GM19351 (cell line): ENCODE measurements around the gene ASTE1.
"Not testable (repeated sequence)": the region's sequence is repeated elsewhere in the genome, so short reads cannot be mapped to it uniquely, and the experiment has no call there.

Experiments
- ATAC-seq: cut with Tn5 transposase; IDR thresholded peaks from one replicate; pipeline ENCODE4 v1.9.1; 2021; ENCODE audit warnings: mild to moderate bottlenecking, moderate library complexity; ENCODE audit not compliant: unreplicated experiment

ASTE1 gene, protein sequence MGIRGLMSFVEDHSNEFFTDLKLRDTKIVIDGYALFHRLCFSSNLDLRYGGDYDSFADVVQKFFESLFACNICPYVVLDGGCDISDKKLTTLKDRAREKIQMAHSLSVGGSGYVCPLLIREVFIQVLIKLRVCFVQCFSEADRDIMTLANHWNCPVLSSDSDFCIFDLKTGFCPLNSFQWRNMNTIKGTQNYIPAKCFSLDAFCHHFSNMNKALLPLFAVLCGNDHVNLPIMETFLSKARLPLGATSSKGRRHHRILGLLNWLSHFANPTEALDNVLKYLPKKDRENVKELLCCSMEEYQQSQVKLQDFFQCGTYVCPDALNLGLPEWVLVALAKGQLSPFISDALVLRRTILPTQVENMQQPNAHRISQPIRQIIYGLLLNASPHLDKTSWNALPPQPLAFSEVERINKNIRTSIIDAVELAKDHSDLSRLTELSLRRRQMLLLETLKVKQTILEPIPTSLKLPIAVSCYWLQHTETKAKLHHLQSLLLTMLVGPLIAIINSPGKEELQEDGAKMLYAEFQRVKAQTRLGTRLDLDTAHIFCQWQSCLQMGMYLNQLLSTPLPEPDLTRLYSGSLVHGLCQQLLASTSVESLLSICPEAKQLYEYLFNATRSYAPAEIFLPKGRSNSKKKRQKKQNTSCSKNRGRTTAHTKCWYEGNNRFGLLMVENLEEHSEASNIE

DNA sequence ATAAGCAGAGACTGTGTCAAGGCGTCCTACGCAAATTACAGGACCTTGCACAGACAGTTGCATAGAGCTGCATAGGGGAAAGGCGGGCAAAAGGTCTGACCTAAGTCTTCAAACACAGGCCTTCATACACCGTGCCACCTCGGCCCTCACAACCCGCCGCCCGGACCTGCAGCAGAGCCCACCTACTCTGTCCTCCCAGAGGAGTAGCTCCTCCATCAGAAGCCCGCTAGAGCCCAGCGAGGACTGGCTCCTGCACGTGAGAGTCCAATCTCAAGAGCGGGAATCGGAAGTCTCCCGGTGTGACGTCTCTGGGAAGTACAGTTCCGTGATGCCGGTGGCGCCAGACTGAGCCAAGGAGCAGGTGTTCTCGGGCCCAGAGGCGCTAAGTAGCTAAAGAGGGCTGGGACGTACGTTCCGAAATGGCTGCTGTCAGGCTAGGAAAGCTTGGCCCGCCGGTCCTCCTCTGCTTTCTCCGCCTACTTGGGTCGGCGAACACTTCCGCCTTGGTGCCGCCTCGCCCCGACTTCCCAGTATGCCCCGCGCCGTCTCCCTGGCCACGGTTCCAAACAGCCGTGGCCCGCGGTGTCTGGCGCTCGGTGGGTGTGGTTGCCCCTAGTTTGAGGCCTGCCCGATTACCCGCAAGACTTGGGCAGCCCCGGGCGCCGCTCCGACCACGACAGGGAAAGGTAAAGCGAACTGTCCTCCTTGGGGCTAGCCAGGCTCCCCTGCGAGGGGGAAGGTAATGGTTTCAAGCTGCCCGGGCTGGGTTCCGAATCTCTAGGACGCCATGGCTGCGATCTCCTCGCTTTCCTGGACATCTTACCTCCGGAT lies at the start of gene ASTE1, which contains the start of gene NEK11:
TSS of gene ASTE1 (minus strand) at position 505 of the 831 bp plus-strand sequence. CDS start 1,519 bp downstream, outside the sequence.
TSS of gene NEK11 (plus strand) at position 557 of the 831 bp plus-strand sequence. CDS start 2,832 bp downstream, outside the sequence.
- peak; percentile 98 for ATAC-seq

DNA sequence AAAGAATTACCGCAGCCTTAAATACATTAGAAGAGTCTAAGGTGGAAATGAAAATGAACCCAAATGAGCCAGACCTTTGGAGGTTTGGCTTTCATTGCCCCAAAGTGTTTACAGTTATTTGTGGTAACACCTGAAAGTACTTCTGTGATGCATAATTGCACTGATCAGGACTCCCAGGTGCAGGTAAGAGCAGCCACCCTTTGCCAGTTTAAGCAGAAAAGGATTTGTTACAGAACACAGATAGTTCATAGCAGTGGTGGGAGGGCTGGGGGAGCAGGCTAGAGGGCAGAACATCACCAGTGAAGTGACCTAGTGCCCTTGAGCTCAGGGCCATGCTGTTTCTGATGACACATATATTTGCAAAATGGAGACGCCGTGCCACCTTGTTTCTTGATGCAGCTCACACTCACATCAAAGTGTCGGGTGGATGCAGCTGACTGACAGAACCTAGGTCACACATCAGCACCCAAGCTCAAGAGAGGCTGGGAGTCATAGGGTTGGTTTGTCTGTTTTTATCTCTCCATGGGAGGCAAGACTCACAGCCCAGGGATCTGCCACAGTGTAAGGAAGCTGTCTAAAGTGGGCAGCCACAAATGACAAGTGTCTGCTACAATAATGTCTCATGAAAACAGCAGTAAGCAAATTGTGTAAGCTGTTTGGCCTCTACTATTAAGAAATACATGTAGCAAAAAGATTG lies 49.2 kb upstream of the ASTE1 start:
- peak; percentile 71 for ATAC-seq

DNA sequence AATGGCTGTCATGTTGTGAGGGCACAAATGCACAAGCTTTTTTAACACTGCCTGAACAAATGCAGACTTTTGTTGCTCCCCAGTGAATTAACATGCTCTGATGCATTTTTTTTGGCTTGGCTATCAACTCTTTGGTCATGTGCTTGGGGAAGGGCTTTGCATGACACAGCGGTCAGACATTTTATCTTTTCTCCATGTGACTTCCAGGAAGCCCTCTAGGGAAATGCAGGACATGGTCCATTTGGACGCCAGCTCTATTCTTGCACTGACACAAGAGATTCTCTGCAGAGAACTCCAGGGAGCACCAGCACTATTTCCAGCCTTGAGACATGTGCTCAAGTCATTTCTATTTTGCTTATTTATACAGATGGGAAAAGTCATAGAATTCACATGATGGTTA lies 46.2 kb upstream of the ASTE1 start:
- ATAC-seq, result no peak

DNA sequence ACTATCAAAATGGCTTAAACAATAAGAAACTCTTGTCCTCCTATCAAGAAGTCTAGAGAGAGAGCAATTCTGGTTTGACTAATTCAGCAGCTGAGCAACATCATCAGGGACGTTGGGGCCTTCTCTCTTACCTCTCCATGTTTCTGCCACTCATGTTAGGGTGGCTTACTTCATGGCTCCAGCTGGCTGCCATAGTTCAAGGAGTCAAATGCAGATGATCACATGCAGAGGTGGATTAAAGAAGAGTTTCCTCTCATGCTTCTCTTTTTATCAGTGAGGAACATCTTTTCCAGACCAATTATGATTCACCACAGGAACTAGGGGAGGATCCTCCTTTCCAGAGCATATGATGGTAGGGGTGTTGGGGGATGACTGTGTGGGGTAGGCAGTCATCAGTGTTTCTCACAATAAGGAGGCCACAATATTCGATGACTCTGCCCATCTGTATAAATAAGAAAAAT lies 45.5 kb upstream of the ASTE1 start:
- ATAC-seq, result no peak

DNA sequence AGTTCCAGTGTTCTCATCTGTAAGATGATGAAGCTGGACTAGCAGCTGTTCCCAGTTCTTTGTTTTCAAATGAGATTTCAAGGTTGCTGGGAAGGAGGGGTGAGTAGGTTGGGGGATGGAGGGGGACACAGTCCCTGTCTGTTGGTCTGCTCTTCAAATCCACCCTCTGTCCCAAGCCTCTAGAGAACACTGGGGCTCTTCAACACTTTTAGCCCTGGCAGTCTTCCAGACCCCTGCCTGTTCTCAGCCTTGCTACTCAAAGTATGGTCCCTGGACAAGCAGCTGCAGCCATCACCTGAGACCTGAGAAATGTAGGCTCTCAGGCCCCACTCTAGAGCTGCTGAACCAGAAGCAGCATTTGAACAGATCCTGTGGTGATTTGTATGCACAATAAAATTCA lies 41.4 kb upstream of the ASTE1 start:
- ATAC-seq, result no peak

DNA sequence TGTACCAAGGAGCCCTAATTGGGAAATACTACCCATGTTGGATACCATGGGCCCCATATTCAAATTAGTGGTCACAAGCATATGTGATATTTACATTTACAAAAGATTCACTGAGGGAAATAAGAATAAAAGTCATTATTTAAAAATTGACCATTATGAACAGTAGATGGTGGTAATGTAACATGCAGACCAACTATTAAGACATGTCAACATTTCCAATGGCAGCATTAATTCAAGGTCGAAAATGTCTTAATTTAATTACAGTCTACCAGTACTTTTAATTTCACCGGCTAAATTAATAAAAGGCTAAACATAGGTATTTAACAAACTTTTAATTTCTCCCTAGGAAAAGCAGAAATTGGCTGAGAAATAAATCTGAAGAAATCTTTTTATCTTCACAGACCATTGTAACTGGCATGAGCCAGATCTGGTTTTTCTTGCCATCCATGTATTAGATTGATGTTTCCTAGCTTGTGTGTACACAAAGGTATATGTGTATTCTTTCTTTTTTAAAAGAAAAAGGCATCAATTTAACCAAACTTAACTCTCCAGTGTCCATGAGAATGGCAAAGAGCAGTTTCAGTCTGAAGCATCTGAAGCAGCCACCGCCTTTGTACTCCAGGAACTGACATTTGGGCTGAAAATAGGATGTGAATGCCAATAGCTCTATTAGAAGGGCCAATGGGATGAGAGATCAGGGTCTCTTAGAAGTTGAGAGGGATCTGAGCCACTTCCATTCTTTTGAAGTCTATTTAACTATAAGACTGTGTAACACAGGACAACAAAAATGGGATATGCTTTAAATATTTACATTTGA lies 26.6 kb upstream of the ASTE1 start:
- ATAC-seq, result no peak

DNA sequence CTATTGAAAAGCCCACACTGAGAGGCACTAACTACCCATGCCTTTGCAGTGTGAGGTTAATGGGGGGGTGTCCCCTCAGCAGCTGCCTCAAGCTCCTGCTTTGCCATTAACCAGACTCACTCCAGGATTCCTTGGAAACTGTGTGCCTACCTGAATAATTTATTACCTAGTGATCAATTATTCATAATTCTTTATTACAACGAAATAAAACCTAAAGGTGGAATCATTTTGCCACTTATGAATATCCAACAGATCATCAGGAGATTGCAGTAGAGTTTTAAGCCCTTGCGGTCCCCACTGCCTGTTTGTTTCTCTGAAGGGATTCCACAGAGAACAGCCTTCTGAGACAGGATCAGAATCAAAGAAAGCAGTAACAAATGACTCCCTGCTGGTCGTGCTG lies 23.4 kb upstream of the ASTE1 start:
- no peak for ATAC-seq

DNA sequence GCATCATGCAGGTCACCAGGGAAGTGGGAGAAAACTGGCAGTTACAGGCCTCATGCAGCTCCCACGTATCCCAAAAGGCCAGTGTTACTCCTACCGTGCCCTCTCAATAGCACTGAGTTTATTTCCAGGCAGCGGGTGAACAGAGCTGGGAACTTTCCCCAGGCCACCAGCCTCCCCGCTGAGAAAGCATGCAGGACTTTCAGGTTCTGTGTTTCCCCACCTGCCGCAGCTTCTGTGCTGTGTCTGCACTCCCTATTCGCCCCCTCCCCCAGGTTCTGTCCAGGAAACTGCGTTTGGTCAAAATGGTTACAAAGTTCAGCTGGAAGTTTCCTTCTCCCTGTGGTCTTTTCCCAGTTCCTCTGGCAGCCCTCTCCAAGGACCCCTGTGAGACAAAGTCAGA lies 21.4 kb upstream of the ASTE1 start:
- no peak for ATAC-seq

DNA sequence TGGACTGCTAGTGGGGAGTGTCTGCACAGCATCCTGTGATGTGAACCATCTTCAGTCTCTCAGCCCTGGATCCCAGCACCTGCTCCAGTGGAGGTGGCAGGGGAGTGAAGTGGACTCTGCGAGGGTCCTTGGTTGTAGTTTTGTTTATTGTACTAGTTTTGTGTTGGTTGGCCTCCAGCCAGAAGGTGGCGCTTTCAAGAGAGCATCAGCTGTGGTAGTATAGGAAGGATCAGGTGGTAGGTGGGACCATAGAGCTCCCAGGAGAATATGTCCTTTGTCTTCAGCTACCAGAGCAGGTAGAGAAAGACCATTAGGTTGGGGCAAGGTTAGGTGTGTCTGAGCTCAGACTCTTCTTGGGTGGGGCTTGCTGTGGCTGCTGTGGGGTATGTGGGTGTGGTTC lies 21.0 kb upstream of the ASTE1 start:
- ATAC-seq, result no peak

DNA sequence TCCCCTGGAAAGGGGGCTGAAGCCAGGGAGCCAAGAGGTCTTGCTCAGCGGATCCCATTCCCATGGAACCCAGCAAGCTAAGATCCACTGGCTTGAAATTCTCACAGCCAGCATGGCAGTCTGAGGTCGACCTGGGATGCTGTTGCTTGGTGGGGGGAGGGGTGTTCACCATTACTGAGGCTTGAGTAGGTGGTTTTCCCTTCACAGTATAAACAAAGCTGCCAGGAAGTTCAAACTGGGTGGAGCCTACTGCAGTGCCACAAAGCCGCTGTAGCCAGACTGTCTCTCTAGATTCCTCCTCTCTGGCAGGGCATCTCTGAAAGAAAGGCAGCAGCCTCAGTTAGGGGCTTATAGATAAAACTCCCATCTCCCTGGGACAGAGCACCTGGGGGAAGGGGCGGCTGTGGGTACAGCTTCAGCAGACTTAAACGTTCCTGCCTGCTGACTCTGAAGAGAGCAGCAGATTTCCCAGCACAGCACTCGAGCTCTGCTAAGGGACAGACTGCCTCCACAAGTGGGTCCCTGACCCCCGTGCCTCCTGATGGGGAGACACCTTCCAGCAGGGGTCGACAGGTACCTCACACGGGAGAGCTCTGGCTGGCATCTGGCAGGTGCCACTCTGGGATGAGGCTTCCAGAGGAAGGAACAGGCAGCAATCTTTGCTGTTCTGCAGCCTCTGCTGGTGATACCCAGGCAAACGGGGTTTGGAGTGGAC lies 15.8 kb upstream of the ASTE1 start:
- not testable (repeated sequence) for ATAC-seq

DNA sequence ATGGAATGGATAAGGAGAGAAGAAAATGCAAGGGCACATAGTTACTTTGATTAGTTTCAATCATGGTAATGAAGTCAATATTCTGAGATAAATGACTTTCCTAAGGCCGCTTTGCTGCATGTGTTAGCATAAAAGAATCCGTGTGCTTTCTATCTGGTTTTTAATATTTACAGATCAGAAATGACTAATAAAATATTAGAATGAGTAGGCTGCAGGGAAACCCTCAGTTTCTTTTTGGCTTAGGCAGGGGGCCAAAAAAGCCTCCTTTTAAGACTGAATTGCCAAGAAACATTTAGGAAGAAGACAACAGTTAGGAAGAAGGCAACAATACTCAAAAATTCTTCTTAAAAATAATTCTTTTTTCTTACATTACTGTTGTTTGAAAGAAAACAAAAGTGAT lies 11.7 kb upstream of the ASTE1 start:
- ATAC-seq, result no peak

DNA sequence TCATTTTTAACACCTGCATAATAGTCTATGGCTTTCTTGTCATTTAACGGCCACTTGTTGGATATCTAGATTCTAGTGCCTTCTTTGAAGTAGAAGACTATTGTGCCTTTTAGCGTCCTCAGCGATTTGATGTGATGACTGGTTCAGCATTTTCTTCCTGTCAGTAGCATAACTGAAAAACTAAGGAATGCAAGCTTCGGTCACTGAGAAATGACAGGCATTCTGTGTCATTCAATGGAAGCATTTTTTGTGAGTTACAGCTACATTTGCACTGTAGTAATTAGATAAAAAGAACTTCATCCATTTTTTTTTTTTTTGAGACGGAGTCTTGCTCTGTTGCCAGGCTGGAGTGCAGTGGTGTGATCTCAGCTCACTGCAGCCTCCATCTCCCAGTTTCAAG lies 10.4 kb upstream of the ASTE1 start:
- ATAC-seq, result no peak

DNA sequence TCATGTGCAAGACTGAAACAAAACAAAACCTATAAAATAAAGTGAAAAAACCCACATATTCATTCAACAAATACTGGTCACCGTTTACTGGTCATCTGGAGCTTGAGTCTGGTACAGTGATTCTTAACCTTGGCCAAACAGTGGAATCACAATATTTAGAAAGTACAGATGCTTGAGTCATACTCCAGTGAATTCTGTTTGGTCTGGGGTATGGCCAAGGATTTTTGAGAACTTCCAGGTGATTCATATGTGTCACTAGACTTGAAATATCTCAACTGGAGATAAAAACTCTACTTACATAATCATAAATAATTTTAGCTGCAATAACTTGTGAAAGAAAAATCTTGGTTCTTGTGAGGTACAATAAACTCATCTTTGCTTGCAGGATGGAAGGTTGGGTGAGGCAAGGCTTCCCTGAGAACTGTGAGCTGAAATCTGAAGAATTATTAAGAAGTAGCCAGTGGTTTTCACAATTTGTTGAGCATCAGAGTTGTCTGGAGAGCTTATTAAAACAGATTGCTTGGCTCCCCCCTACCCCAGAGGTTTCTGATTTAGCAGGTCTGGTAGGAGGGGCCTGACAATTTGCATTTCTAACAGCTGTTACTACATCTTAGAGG lies 9.7 kb upstream of the ASTE1 start:
- no peak for ATAC-seq

DNA sequence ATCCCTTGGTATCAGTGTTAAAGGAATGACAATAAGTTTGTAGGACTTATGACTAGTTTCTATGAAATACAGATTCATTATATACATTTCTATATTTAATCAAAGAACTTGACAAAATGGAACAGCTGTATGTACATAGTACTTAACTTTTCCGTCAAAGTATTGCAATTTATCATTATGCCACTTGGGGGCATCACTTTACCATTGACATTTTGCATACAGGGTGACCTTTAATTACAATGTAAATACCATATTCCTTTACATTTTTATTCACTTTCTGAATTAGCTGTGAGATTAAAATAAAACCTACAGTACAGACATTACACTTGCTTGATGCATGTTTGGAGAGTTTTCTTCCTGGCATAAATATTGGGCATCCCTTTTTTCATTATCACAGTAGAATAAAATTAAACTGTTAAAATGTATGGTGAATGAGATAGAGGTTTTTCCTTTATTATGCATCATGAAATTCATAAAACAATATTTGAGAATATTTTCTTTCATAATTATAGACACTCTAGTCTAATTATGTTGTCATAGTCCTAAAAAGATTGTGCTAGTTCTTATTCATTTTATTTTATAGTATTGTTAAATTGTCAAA lies 7.0 kb upstream of the ASTE1 start:
- ATAC-seq, result peak; percentile 71

DNA sequence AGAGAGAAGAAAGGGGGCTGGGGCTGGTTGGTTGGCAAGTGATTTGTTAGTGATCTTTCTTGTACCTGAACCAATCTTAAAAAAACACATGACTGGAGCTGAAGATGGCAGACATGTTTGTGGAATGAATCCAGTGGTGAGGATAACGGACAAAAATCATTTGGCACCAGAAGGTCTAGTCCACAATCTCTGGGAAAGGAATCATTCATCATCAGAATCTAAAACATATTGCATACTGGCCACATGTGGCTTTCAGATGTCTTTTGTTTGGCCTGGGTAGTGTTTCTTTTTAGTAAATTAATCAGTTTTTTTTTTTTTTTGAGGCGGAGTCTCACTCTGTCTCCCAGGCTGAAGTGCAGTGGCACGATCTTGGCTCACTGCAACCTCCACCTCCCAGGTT lies 5.0 kb upstream of the ASTE1 start:
- ATAC-seq, result no peak

DNA sequence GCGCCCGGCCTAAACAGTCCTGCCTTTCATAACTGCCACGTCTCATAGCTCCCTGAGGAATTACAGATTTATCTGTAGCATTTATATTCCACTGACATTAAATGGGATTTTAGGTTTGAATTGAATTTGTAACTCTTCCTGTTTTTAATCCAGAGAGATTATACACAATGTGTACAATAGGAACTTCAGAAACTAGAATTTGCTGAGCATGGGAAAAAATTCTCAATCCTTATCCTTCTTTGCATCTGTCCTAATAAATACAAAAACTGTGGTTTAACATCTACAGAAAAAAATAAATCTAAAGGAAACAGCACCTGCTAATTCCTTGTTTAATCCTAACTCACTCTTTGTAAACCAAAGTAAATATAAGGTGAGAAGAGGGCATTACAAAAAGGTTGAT lies 2.2 kb upstream of the ASTE1 start:
- ATAC-seq, result no peak

DNA sequence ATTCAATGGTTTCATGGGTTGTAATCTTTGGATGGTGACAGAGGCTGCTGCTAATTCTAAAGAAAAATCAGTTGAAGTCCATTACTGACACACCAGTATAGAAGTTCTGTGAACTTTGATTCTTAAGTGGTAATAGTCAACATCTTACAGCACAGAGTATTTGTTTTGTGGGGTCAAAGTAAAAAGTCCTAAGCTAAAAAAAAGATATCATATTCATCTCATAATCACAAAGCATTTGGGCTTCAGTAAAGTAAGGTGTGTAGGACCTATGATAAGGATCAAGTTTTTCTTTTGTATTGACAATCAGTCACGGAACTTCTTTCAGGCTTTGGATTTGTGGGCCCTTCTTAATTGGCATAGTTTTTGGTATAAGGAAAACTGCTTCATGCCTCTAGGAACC lies 1.1 kb downstream of the ASTE1 start:
- no peak for ATAC-seq

DNA sequence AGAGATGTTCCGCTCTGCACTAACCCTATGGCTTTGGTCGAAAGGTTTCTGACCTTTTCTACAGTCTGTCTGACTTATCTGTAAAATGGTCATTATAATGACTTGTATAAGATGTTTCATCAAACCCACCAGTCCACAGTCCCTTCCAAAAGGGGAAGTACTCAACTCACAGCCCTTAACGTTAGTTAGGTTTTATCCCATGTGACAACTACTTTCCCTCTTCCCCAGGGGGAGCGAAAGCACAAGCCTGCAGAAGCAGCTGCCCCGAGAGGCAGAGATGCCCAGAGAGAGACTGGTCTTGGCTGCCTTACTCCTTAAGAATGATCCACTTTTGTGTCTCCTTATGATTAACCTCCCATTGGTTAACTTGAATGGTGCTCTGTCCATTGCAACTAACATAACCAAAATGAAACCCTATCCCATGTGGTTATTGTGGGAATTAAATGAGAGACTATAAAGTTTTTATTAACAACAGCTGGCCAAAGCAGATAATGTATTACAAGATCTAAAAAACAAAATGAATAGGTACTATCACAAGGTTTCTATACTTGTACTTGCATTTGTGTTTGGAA lies 6.4 kb downstream of the ASTE1 start:
- no peak for ATAC-seq
